T-helper 2 cell (primary cell): ENCODE measurements around the gene HIVEP3.

Experiments used
- DNase-seq, 5 experiments: peaks; one replicate each; pipeline versions ENCODE4 v3.0.0 to v3.0.0-alpha.2; 2012 to 2022

Gene HIVEP3

DNA sequence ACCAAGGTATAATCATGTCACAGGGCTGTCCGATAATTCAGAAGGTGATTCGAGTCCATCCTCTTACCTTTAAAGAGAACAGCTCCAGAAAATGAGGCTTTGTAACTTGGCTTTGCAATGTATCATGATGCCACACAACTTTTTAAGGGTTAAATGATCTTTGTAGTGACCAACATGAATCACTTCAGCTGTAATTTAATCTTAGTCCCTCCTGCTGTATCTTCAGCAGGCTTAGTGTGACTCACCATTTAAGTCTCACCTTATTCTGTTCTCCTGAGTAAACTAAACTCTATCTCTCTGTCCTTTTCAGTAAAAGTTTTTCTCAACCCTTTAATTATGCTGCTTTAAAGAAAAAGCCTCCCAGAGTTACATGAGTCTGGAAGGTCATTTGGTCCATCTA lies 1.9 kb upstream of the HIVEP3 start:
- DNase-seq: peak in 1 of 5 experiments; percentile 14

- peak; percentile 48 to 96 (median 68) for DNase-seq
Observed at GRCh38 chr1:41919764-41920397, 1.2 kb upstream of the HIVEP3 start.

DNA sequence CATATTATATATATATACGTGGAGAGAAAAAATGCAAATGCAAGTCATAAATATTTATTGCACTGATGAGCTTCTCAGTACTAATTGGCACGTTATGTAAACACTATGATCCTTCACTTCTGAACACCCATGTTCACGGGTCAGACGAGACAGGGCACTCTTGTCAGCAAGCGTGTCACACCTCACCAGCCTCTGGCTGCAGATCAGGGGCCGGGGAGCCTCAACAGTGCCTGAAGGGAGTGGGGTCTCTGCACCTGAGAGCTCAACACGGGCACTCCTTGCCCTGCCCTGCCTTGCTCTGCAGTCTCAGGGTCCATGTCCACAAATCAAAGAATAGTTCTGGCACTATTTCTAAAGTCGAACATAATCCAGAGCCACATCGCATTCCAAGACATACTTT lies 409 bp upstream of the HIVEP3 start:
- no peak for DNase-seq

DNA sequence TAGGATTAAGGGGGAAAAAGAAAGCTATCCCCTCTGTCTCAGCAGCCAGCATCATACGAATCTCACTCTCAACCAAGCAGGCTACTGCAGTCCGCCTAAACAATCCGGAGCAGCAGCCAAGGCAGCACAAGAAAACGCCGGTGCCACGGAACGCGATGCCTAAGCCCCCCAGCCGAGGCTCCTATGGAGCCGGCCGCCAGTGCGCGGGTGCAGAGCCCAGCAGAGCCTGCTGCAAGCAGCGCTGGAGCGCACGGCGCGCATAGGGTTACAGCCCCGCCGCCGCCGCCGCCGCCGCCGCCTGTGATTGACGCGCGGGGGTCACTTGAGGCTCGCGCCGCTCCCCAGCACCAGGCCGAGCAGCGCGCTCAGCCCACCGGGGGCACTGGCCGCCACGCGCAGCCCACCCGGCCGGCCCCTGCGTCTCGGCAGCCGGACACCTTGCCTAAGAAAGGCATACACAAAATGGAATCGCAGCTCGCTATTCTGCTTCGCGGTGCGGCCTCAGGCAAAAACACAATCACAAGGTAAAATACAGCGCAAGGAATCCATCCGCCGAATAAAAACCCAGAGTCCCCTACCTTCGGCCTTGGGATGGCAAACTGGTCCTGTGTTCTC lies 780 bp downstream of the HIVEP3 start:
- DNase-seq: peak in 4 of 5 experiments; percentile 6 to 74 (median 25)

GRCh38 chr1:41917076-41917475 lies 1.6 kb downstream of the HIVEP3 start:
- no peak for DNase-seq

DNA sequence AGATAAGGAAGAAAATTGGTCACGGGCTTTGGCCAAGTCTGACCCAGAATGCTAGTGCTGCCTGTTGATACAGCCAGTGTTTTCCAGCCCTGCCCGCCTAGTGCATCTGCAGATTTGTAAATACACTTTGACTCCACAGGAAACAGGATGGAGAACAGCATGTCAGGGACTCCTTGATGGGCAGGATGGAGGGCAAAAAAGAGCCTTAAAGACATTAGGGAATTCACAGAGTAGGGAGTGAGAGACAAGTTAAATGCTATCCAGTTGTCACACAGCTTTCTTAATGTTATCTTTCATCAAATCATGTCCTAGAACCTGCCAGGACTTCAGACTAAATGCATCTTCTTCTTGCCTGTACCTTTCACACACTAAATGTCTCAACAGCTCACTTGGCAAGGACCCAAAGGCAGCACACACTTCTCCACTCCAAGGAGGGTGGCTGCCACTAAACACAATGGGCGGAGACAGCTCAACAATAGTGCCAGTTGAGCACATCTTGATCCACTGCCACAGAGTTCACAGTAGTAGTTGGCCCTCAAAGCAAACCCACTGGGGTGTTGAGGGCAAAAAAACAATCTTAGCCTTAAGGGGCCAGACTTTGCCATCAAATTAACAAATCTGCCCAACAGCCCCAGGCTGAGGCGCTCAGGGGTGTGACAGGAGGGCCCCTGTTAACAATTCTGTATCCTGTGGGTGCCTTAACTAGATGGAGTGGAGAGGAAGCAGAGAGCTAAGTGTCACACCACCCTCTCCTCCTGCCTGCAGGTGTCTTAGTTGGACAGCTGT lies 2.7 kb downstream of the HIVEP3 start:
- peak in 2 of 5 experiments; percentile 37 to 73 for DNase-seq

GRCh38 chr1:41914516-41914915 lies 4.2 kb downstream of the HIVEP3 start:
- DNase-seq: peak in 2 of 5 experiments; percentile 29 to 85

DNA sequence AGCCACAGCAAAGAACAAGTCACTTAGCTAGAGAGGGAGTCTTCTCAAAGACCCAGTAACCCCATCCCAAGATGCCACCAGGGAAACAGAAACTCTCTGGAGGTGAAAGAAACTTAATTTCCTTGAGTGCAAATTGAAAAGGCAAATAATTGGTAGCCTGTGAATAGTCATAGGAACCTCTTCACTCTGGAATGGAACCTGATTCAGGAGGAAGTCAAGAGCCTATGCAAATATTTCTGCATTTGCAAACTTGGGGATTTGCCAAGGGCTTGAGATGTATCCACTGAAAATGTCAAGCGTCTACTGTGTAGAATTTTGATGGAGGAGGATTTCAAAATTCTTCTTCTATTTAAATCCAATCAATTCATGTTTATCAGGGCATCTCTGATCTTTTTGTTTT lies 5.7 kb downstream of the HIVEP3 start:
- no peak for DNase-seq

DNA sequence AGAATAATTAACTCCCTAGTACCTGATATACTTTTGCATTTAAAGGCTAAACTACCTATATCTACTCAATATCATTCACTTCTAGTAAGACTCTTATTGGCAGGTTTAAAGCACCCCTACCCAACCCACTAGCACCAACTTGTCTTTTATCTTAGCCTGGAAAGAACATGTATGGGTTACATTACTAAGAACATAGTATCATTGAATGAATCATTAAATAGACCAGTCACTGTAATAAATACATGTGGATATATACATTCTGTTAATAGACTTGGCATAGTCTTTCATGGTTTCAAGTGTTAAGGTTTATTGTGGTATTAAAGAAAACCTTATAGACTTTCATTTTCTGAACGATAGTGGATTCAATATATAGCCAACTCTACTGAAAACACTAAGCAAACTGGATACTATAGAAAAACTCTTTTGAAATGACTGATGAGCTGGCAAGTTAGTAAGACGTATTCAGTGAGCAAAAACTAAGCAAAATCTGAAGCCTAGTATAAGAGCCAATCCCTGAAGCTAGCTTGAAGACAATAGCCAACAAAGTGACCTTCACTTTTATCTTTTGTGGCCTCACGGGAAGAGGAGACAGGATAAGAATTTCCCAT lies 10.3 kb downstream of the HIVEP3 start:
- no peak for DNase-seq

- no peak for DNase-seq
Observed at GRCh38 chr1:41907446-41907845, 11.3 kb downstream of the HIVEP3 start.

- DNase-seq: no peak
Observed at GRCh38 chr1:41906943-41907342, 11.8 kb downstream of the HIVEP3 start.

DNA sequence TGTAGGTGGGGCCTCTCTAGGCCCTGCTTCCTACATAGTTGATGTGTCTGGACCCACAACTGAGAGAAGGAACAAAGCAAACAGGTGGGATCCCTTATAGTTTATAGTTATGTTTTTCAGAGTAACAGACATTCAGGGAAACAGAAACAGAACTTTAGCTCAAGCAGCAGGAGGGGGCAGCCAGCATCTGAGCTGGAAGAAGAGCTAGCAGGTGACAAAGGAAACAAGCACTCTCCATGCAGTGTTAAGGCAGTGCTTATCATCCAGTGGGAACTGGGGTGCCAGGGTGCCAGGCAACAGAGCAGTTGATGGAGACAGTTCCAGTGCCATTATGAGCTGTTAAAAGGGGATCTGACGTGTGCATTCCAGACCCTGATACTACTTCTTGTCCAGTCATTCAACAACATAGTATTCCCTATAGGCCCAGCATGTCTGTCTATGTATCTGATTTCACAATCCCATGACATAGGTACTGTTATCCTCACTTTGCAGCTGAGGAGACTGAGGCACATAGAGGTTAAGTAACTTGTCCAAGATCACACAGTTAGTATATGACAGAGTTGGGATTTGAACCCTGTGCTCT lies 13.5 kb downstream of the HIVEP3 start:
- DNase-seq: no peak

GRCh38 chr1:41902664-41903063 lies 16.1 kb downstream of the HIVEP3 start:
- no peak for DNase-seq

- DNase-seq: no peak
Observed at GRCh38 chr1:41902159-41902577, 16.6 kb downstream of the HIVEP3 start.

GRCh38 chr1:41901551-41901950 lies 17.2 kb downstream of the HIVEP3 start:
- no peak for DNase-seq

DNA sequence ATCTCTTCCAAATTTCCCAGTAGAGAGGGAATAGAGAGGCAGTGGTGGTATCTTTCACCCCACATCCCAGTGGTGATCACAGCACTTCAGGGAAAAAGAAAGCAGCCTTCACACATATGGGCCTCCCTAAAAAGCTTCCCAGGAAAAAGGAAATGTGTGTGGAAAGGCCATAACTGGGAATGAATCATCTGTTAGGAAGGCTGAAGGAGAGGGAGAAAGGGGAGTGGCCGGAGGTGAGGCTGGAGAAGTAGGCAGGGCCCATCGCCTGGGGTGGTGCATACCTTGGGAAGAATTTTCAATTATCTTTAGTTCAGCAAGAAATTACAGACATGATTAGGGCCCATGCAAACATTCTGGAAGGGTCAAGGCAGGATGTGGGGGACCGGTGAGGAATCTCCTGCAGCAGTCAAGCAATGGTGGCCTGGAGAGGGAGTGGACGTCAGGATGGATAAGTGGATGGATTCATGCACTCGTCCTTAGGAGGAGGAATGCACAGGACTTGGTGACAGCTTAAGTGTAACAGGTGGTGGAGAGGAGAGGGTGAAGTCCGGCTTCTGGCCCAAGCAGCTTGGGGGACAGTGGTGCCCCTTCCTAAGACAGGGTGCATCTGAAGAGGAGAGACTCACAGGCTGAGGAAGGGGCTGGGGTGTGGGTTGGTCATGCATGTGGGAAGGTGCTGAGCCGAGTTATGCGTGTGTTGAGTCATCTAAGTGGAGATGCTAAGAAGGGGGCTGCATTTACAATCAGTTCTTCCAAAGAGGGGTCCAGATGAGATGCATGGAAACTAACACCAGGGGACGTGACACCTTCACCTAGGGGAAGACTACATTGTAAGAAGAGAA lies 17.9 kb downstream of the HIVEP3 start:
- no peak for DNase-seq

DNA sequence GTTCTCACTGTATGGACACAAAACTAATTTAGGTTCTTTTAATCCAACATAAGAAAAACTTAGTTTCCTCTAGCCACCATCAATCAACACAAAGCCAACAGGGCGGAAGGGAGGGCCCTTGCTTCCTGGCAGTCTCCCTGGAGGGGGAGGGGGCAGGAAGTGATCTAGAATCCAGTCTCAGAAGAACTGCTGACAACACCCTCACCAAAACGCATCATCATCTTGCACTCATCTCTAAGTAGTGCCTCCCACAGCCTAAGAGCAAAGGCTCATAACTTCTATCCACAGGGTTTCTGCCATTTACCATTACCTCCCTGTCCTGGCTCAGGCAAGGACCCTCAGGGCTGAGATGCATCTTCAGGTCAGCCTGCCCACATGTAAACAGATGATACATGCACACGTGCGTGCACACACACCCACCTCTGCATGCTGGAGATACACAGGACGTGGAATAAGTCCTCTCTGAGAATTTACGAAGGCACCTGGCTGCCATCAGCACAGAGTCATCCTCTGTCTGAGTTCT lies 20.5 kb downstream of the HIVEP3 start:
- DNase-seq: peak in 4 of 5 experiments; percentile 36 to 94 (median 60)

GRCh38 chr1:41895552-41895951 lies 23.2 kb downstream of the HIVEP3 start:
- no peak for DNase-seq

DNA sequence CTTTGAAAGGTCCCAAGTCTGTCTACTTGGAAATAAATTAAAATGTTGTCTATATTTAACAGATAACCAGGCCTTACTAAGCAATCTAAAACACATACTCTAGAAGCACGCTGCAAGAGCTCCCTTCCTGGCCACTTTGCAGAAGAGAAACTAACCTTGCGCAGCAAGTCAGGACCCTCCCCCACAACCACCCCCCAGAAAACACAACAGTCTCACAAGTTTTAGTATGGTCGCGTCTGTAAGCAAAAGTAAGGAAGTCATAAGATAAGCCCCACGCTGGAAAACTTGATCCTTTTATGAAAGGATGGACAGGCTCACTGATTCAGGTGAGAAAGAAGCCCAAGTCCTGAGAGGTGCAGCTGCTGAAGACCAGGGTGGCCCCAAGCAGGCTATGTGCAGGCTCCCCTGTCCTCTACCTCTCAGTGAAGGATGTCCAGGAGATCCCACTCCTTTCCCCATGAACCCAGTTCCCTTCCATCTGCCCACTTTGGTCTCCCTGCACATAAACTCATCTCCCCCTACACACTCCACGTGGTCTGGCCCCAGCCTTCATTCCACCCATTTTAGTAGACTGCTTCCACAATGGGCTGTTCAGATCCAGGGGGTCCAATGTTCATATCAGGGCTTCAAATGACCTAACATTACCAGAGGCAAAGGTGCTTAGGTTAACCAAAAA lies 23.8 kb downstream of the HIVEP3 start:
- no peak for DNase-seq

DNA sequence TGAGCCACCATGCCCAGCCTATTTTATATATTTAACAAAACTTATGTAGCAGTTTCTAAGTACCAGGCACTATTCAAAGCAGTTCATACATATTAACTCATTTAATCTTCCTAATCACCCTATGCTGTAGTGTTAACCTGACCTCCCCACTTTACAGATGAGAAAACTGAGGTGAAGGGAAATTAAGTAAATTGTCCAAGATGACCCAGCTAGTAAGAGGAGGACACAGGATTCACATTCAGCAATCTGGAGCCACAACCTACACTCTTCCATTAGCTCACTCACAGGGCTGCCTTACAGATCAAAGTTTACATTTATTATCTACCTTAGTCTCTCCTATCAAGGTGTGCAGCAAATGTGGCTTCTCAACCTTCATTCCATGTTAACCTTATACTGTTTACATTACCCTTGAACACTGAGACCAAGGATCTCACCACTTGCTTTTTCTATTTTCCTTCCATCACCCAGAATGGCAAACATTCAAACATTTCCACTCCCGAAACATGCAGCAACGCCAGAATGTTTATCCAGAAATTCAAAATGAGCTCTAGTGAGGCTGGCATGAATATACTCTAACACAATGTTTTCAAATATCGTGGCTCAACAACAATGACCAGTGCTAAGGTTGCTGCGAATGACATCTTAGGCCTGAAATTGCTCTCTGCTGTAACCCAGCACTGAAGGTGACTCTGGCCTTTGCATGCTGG lies 24.5 kb downstream of the HIVEP3 start:
- no peak for DNase-seq
